GM23338 (cell line): ENCODE measurements around the gene TRIO.

Experiments used
- EZH2 ChIP-seq: fragments of 200-600 bp; sonication (generic); IDR thresholded peaks from one replicate; pipeline ENCODE4 v1.8.0; 2017; ENCODE audit warnings: antibody characterized with exemption, mild to moderate bottlenecking, low read depth; ENCODE audit not compliant: unreplicated experiment
- EZH2phosphoT487 ChIP-seq: fragments of 200-600 bp; sonication (generic); IDR thresholded peaks from one replicate; pipeline ENCODE4 v1.8.1; 2018; ENCODE audit warnings: antibody characterized with exemption; ENCODE audit not compliant: unreplicated experiment
- POLR2AphosphoS5 ChIP-seq: IDR thresholded peaks from 2 replicates; pipeline ENCODE4 v1.6.1; 2016; ENCODE audit warnings: antibody characterized with exemption, low read depth
- STAT1 ChIP-seq: IDR thresholded peaks from one replicate; pipeline ENCODE4 v1.6.1; 2016; ENCODE audit warnings: antibody characterized with exemption; ENCODE audit not compliant: unreplicated experiment
- ZNF114 ChIP-seq: fragments of 250-450 bp; sonication (Bioruptor Pico); IDR thresholded peaks from 2 replicates; pipeline ENCODE4 v1.5.0; 2020; ENCODE audit warnings: mild to moderate bottlenecking, moderate library complexity
- TF ChIP-seq, protein P1 (sequence below), 2 experiments: fragments of 200-600 bp in 1 of 2; sonication (generic) in 1 of 2; conservative IDR thresholded peaks; 2 replicates each; pipeline versions ENCODE4 v1.5.1 to v1.6.1; 2016 to 2017; ENCODE audit warnings: antibody characterized with exemption in 2 of 2, low read depth in 2 of 2, mild to moderate bottlenecking in 2 of 2, moderate library complexity in 1 of 2
- TF ChIP-seq, protein P2 (sequence below): IDR thresholded peaks from one replicate; pipeline ENCODE4 v1.6.1; 2018; ENCODE audit warnings: antibody characterized with exemption; ENCODE audit not compliant: unreplicated experiment

DNA sequence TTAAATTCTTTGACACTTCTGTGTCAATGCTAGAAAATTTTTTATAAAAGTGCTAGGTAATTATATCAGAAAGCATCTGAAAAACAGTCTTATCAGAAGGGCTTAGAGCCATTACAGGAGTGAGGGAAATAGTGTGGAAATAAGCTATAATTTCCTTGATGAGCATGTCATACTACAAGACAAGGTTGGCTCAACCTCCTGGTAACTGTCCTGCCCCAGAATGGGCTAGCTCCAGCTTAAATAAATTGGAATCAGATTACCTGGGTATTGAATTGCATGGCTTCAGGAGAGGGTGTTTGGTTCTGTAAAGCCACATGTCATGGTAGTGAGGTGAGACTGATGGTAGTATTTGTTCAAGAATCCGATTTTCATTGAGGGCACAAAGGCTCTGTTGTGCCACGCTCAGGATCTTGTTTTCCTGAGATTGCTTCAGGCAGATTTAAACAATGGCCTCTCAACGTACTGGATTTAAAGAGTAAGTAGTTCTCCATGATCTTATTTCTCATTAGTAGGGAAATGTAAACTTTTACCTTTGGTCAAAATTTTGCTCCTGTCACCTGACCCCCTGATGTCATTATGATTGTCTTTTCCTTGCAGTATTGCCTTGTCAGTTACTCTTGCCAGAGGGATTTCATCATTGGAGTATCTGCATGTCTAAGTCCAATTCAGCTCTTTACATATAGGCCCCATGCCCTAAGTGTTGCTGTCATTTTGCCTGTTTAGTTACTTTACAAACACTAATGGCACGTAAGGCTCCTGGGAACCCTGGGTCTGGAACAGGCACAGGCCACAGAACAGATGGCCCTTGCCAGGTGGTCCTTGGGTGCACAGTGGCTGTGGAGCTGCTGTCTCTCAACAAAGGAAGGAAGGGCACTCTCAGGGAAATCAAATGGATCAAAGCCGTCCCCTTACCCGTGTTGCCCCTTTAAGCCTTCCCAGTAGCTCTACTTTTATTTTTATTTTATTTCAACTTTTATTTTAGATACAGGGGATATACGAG, 21.3 kb downstream of the TRIO start:
- no peak for TF ChIP-seq EZH2phosphoT487
- TF ChIP-seq, protein P1, sequence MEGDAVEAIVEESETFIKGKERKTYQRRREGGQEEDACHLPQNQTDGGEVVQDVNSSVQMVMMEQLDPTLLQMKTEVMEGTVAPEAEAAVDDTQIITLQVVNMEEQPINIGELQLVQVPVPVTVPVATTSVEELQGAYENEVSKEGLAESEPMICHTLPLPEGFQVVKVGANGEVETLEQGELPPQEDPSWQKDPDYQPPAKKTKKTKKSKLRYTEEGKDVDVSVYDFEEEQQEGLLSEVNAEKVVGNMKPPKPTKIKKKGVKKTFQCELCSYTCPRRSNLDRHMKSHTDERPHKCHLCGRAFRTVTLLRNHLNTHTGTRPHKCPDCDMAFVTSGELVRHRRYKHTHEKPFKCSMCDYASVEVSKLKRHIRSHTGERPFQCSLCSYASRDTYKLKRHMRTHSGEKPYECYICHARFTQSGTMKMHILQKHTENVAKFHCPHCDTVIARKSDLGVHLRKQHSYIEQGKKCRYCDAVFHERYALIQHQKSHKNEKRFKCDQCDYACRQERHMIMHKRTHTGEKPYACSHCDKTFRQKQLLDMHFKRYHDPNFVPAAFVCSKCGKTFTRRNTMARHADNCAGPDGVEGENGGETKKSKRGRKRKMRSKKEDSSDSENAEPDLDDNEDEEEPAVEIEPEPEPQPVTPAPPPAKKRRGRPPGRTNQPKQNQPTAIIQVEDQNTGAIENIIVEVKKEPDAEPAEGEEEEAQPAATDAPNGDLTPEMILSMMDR (conservative IDR thresholded peaks at IDR 0.05; ENCODE audit: low read depth in 2 of 2), result no peak
- no peak for TF ChIP-seq EZH2
- TF ChIP-seq STAT1, result no peak
- TF ChIP-seq POLR2AphosphoS5, result no peak
- TF ChIP-seq ZNF114 (CRISPR knock-in tag), result no peak
- TF ChIP-seq, protein P2, sequence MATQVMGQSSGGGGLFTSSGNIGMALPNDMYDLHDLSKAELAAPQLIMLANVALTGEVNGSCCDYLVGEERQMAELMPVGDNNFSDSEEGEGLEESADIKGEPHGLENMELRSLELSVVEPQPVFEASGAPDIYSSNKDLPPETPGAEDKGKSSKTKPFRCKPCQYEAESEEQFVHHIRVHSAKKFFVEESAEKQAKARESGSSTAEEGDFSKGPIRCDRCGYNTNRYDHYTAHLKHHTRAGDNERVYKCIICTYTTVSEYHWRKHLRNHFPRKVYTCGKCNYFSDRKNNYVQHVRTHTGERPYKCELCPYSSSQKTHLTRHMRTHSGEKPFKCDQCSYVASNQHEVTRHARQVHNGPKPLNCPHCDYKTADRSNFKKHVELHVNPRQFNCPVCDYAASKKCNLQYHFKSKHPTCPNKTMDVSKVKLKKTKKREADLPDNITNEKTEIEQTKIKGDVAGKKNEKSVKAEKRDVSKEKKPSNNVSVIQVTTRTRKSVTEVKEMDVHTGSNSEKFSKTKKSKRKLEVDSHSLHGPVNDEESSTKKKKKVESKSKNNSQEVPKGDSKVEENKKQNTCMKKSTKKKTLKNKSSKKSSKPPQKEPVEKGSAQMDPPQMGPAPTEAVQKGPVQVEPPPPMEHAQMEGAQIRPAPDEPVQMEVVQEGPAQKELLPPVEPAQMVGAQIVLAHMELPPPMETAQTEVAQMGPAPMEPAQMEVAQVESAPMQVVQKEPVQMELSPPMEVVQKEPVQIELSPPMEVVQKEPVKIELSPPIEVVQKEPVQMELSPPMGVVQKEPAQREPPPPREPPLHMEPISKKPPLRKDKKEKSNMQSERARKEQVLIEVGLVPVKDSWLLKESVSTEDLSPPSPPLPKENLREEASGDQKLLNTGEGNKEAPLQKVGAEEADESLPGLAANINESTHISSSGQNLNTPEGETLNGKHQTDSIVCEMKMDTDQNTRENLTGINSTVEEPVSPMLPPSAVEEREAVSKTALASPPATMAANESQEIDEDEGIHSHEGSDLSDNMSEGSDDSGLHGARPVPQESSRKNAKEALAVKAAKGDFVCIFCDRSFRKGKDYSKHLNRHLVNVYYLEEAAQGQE, result no peak
